MM.1S (cell line): ENCODE data around the gene ZNF431.

Experiments used
- EZH2 ChIP-seq: fragments of 300-600 bp; sonication (generic); optimal IDR thresholded peaks from 2 replicates; pipeline ENCODE3; 2017; ENCODE audit warnings: low read depth, mild to moderate bottlenecking, antibody characterized with exemption, low read length, mixed read lengths
- EZH2phosphoT487 ChIP-seq: fragments of 300-600 bp; sonication (generic); IDR thresholded peaks from 2 replicates; pipeline ENCODE4 v1.6.1; 2018; ENCODE audit warnings: antibody characterized with exemption, low read length
- TF ChIP-seq, protein P1 (sequence below): fragments of 300-600 bp; sonication (generic); IDR thresholded peaks from 2 replicates; pipeline ENCODE4 v1.5.1; 2016; ENCODE audit warnings: antibody characterized with exemption, low read length, mixed read lengths

GRCh38 chr19:21110183-21110582 lies 31.7 kb upstream of the ZNF431 start:
- TF ChIP-seq, protein P1, sequence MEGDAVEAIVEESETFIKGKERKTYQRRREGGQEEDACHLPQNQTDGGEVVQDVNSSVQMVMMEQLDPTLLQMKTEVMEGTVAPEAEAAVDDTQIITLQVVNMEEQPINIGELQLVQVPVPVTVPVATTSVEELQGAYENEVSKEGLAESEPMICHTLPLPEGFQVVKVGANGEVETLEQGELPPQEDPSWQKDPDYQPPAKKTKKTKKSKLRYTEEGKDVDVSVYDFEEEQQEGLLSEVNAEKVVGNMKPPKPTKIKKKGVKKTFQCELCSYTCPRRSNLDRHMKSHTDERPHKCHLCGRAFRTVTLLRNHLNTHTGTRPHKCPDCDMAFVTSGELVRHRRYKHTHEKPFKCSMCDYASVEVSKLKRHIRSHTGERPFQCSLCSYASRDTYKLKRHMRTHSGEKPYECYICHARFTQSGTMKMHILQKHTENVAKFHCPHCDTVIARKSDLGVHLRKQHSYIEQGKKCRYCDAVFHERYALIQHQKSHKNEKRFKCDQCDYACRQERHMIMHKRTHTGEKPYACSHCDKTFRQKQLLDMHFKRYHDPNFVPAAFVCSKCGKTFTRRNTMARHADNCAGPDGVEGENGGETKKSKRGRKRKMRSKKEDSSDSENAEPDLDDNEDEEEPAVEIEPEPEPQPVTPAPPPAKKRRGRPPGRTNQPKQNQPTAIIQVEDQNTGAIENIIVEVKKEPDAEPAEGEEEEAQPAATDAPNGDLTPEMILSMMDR = no peak
- TF ChIP-seq EZH2 (no peak), EZH2phosphoT487 (no peak)
